PC-9 (cell line): ENCODE data around the gene UTP20. TPM values are rescaled to one million over a fixed set of nuclear protein-coding genes. Genes with fewer than 3 reads are reported as not detected.

Experiments used
- BruUV-seq: library from RNA; stranded (reverse); fragments of 400-500 nt; replicated peaks from 2 replicates; lab custom pipeline; 2021; lab: Mats Ljungman, UMichigan
- CTCF ChIA-PET: fragments of 300-600 bp; sonication (Branson Sonifier 250); formaldehyde crosslinking; loops from one replicate; lab custom pipeline; 2022; ENCODE audit warnings: antibody characterized with exemption; lab: Charles Lee
- POLR2A ChIA-PET: fragments of 300-600 bp; sonication (Branson Sonifier 250); formaldehyde crosslinking; loops from one replicate; lab custom pipeline; 2022; ENCODE audit warnings: antibody characterized with exemption; ENCODE audit not compliant: unreplicated experiment; lab: Charles Lee
- DNase-seq, 2 experiments: peaks; one replicate each; pipeline versions ENCODE4 v3.0.0 to v3.0.0-alpha.2; 2015 to 2022; ENCODE audit warnings: mixed read lengths in 1 of 2
- H2AFZ ChIP-seq: fragments of 200-600 bp; sonication (generic); 2 replicates; pipeline ENCODE4 v1.8.1; 2017; ENCODE audit warnings: antibody characterized with exemption
- H3F3A ChIP-seq: fragments of 200-600 bp; sonication (generic); 2 replicates; pipeline ENCODE4 v1.8.1; 2017; ENCODE audit warnings: antibody characterized with exemption, mild to moderate bottlenecking, low read depth; ENCODE audit not compliant: insufficient read depth
- H3K27ac ChIP-seq: fragments of 200-600 bp; sonication (generic); 2 replicates; pipeline ENCODE4 v1.6.1; 2016; ENCODE audit warnings: mixed run types
- H3K27me3 ChIP-seq: fragments of 200-600 bp; sonication (generic); 2 replicates; pipeline ENCODE4 v1.6.1; 2016; ENCODE audit warnings: low read depth, mixed run types; ENCODE audit not compliant: insufficient read depth
- H3K36me3 ChIP-seq: fragments of 200-600 bp; sonication (generic); 2 replicates; pipeline ENCODE4 v1.6.1; 2016; ENCODE audit warnings: low read depth, mixed run types
- H3K4me1 ChIP-seq: fragments of 200-600 bp; sonication (generic); replicated peaks from 2 replicates; pipeline ENCODE4 v1.6.1; 2016; ENCODE audit warnings: mixed run types; ENCODE audit not compliant: insufficient read depth
- H3K4me2 ChIP-seq: fragments of 200-600 bp; sonication (generic); 2 replicates; pipeline ENCODE4 v1.6.1; 2017; ENCODE audit warnings: mixed run types
- H3K4me3 ChIP-seq: fragments of 200-600 bp; sonication (generic); 2 replicates; pipeline ENCODE4 v1.6.1; 2016; ENCODE audit warnings: mixed run types
- H3K79me2 ChIP-seq: fragments of 200-600 bp; sonication (generic); 2 replicates; pipeline ENCODE4 v1.6.1; 2017; ENCODE audit warnings: low read depth, mixed run types
- H3K9me2 ChIP-seq: fragments of 200-600 bp; sonication (generic); 2 replicates; pipeline ENCODE4 v1.8.1; 2017; ENCODE audit warnings: mild to moderate bottlenecking; ENCODE audit not compliant: insufficient read depth
- H3K9me3 ChIP-seq: fragments of 200-600 bp; sonication (generic); 2 replicates; pipeline ENCODE4 v1.8.1; 2016; ENCODE audit warnings: low read depth; ENCODE audit not compliant: insufficient read depth
- H4K20me1 ChIP-seq: fragments of 200-600 bp; sonication (generic); 2 replicates; pipeline ENCODE4 v1.8.1; 2017; ENCODE audit not compliant: insufficient read depth
- CTCF ChIP-seq: fragments of 200-600 bp; sonication (generic); conservative IDR thresholded peaks from 2 replicates; pipeline ENCODE4 v1.6.1; 2017; ENCODE audit warnings: mixed run types, antibody characterized with exemption, mild to moderate bottlenecking, moderate library complexity
- EZH2 ChIP-seq: fragments of 200-600 bp; sonication (generic); IDR thresholded peaks from 2 replicates; pipeline ENCODE4 v1.8.0; 2017; ENCODE audit warnings: antibody characterized with exemption, low read depth
- intact Hi-C: fragments of 100-400 bp; cut with micrococcal nuclease; formaldehyde crosslinking; loops from one replicate; pipeline ENCODE4 v1.10.0; 2022; ENCODE audit not compliant: unreplicated experiment
- total RNA-seq: library from RNA; stranded (reverse); gene quantifications from 2 replicates; pipeline ENCODE4 v1.2.3, GENCODE V29; 2021

Gene UTP20
- total RNA-seq, 1 experiment from 2014 or later = 14.1 TPM

GRCh38 chr12:101302741-101303140, 22.8 kb downstream of the UTP20 start:
- H3K9me2 ChIP-seq = no peaks in the 10 kb centered on the region
- no peak overlapping the region for H3K4me2 ChIP-seq
- ChIA-PET POLR2A (no interaction called here), CTCF (no interaction called here)
- H3K27me3 ChIP-seq = no peaks in the 10 kb centered on the region
- H3K4me1 ChIP-seq = no peaks in the 10 kb centered on the region
- H3K79me2 ChIP-seq = no peaks in the 10 kb centered on the region
- TF ChIP-seq EZH2 = no peak
- no peak for TF ChIP-seq CTCF
- no peaks in the 10 kb centered on the region for H3F3A ChIP-seq
- H3K27ac ChIP-seq = no peak overlapping the region
- H3K36me3 ChIP-seq = peaks cover 9% of the 10 kb centered on the region
- no peaks in the 10 kb centered on the region for H3K9me3 ChIP-seq
- no peaks in the 10 kb centered on the region for H4K20me1 ChIP-seq
- BruUV-seq = no TSS peak
- no peak overlapping the region for H2AFZ ChIP-seq
- no peak overlapping the region for H3K4me3 ChIP-seq
- no peak for DNase-seq
- intact Hi-C loops = no loop called here

DNA sequence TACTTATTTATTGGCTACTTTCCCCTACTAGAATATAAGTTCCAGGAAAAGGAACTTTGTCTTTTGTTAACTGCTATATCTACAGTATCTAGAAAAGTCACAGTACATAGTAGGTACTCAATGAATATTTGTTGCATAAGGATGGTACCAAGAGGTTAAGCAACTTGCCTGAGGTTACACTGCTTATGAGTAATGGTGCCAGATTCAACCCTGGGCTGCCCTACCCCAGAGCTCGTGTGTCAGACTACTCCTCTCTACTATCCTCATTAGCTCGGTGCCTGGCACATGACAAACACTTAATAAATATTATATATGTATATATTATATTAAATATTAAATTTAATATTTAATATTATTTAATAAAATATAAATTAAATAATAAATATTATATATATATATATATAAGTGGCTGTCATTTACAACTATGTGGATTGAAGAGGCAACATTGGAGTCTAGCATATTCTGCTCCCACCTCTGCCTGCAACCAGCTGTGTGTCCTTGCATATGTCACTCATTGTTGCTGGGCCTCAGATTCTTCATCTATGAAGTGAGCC, 25.4 kb downstream of the UTP20 start:
- H3K36me3 ChIP-seq = peaks cover 9% of the 10 kb centered on the region

DNA sequence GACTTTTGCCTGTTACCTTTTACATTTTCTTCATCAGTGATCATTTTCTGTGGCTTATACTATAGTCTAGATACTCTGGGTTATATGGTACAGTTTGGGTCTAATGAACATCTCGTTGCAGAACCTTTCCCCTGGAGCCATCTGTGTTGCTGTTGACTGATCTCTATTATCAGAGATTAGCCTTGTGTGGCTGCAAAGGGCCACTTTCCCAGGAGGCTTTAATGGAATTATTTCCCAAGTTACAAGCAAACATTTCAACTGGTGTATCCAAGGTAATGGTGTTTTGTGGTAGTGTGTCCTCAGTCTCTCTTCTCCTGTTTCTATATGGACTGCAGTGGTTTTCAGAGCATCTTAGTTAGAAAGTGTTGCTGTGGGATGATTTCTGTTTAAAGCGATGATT, 25.9 kb downstream of the UTP20 start:
- Histone ChIP-seq H2AFZ (no peak overlapping the region), H3F3A (no peaks in the 10 kb centered on the region), H3K36me3 (peaks cover 12% of the 10 kb centered on the region), H3K4me2 (no peak overlapping the region), H3K27me3 (no peaks in the 10 kb centered on the region), H3K9me2 (no peaks in the 10 kb centered on the region), H3K4me1 (no peaks in the 10 kb centered on the region), H4K20me1 (no peaks in the 10 kb centered on the region), H3K4me3 (no peak overlapping the region), H3K79me2 (no peaks in the 10 kb centered on the region), H3K27ac (no peak overlapping the region), H3K9me3 (no peaks in the 10 kb centered on the region)
- no TSS peak for BruUV-seq
- intact Hi-C loops = no loop called here
- DNase-seq = no peak
- POLR2A ChIA-PET = no interaction called here
- TF ChIP-seq EZH2 (no peak), CTCF (no peak)
- CTCF ChIA-PET = no interaction called here

More for the DNA sequence above, 25.4 kb downstream of the UTP20 start:
- H3K4me2 ChIP-seq = no peak overlapping the region
- POLR2A ChIA-PET = no interaction called here
- no peaks in the 10 kb centered on the region for H3K9me2 ChIP-seq
- no peak overlapping the region for H3K27ac ChIP-seq
- no peak for TF ChIP-seq CTCF
- TF ChIP-seq EZH2 = no peak
- H4K20me1 ChIP-seq = no peaks in the 10 kb centered on the region
- CTCF ChIA-PET = no interaction called here
- intact Hi-C loops = no loop called here
- no peaks in the 10 kb centered on the region for H3K4me1 ChIP-seq
- H3K9me3 ChIP-seq = no peaks in the 10 kb centered on the region
- DNase-seq = no peak
- no peaks in the 10 kb centered on the region for H3K27me3 ChIP-seq
- no TSS peak for BruUV-seq
- H3K4me3 ChIP-seq = no peak overlapping the region
- H2AFZ ChIP-seq = no peak overlapping the region
- H3K79me2 ChIP-seq = no peaks in the 10 kb centered on the region
- H3F3A ChIP-seq = no peaks in the 10 kb centered on the region
